Epidermal melanocyte (primary cell): ENCODE measurements around the gene TNS3.
"Not testable (repeated sequence)": the region's sequence is repeated elsewhere in the genome, so short reads cannot be mapped to it uniquely, and the experiment has no call there.

Source experiments
- DNase-seq: peaks from one replicate; pipeline ENCODE4 v3.0.0; 2011; ENCODE audit warnings: low spot score; ENCODE audit not compliant: insufficient read length

The TNS3 gene

GRCh38 chr7:47453093-47454061 is 128.5 kb downstream of the TNS3 start:
- peak; percentile 63 for DNase-seq

GRCh38 chr7:47452715-47453092 is 129.2 kb downstream of the TNS3 start:
- DNase-seq = no peak

GRCh38 chr7:47452295-47452694 is 129.6 kb downstream of the TNS3 start:
- no peak for DNase-seq

- no peak for DNase-seq
Observed at GRCh38 chr7:47451851-47452205, 130.1 kb downstream of the TNS3 start.

GRCh38 chr7:47449810-47450590 is 131.9 kb downstream of the TNS3 start:
- no peak for DNase-seq

GRCh38 chr7:47448971-47449370 is 132.9 kb downstream of the TNS3 start:
- DNase-seq = no peak

GRCh38 chr7:47447621-47448349 is 134.1 kb downstream of the TNS3 start:
- DNase-seq = no peak

DNA sequence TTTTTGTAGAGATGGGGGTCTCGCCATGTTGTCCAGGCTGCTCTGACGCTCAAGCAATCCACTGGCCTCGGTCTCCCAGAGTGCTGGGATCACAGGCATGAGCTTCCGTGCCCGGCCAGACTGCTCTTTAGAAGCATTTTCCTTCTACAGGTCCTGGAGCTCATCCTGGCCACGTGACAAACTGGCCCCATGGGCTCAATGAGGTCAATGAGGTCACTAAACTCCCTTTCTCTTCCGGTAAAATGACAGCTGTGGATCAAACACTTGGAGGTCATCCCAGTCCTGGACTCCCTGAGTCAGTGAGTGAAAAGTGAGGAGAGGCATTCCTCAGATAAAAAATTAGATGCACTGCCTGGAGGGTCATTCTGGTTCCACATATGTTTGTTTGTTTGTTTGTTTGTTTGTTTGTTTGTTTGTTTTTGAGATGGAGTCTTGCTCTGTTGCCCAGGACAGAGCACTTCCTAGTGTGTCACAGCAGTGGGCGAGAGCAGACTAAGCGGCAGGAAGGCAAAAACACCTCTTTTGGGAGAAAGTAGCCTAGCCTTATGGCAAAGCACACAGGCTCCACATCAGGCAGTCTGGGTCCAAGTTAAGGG is 134.9 kb downstream of the TNS3 start:
- no peak for DNase-seq

GRCh38 chr7:47444376-47445098 is 137.4 kb downstream of the TNS3 start:
- no peak for DNase-seq

DNA sequence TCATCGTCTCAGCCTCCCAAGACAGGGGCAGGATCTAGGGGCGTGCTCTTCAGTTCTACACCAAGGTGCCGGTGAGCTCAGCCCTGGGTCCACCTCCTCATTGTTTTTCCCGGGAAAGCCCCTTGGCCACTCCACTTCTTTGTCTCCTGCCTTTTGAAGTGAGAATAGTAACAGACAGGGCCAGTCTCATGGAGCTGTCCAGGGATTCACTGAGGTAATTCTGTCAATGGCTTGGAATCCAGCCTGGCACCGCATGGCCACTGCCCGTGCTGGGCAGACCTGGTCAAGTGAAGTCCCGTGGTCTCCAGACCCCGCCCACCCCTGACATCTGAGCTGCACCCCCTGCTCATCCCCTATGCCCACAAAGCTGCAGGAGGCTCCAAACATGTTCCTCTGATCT is 138.9 kb downstream of the TNS3 start:
- no peak for DNase-seq

GRCh38 chr7:47442605-47442865 is 139.4 kb downstream of the TNS3 start:
- no peak for DNase-seq

GRCh38 chr7:47441796-47442604 is 139.9 kb downstream of the TNS3 start:
- DNase-seq = no peak

GRCh38 chr7:47441048-47441447 is 140.9 kb downstream of the TNS3 start:
- DNase-seq = not testable (repeated sequence)

DNA sequence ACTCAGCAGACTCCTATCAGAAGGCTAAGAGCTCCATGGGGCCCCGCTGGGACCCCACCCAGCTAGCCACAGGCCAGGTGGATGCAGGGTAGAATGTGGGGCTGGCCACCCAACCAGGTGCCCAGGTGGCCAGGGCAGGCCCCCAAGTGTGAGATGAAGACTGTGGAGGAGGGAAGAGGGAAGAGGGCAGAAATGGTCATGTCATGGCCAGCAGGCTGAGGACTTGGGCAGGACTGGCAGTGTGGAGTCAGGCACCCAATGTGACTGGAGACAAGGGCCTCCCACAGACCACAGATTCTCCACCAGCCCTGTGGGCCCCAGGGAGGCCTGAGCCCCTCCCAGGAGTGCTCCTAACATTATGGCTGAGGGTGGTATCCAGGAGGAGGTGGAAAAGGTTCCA is 141.6 kb downstream of the TNS3 start:
- no peak for DNase-seq

GRCh38 chr7:47439181-47439667 is 142.7 kb downstream of the TNS3 start:
- no peak for DNase-seq

- no peak for DNase-seq
Observed at GRCh38 chr7:47438411-47439029, 143.4 kb downstream of the TNS3 start.

DNA sequence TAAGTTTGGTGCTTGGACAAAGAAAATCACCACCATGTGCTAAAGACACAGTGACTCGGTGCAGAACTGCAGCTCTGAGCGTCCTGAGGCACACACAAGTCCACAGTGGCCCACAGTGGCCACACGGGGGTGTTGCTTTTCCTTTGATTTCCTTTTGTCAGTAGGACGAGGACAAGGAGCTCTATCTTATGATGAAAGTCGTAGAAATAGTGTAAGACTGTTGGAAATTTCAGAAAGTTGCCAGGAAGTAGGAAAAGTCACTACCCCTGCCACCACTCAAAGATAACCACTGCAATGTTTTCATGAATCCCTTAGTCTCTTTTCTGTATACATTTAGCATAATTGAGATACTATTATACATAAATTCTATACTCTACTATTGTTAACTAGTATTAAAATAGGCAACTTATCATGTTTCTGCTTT is 146.0 kb downstream of the TNS3 start:
- DNase-seq = peak; percentile 79

GRCh38 chr7:47433564-47433895 is 148.4 kb downstream of the TNS3 start:
- DNase-seq = no peak

DNA sequence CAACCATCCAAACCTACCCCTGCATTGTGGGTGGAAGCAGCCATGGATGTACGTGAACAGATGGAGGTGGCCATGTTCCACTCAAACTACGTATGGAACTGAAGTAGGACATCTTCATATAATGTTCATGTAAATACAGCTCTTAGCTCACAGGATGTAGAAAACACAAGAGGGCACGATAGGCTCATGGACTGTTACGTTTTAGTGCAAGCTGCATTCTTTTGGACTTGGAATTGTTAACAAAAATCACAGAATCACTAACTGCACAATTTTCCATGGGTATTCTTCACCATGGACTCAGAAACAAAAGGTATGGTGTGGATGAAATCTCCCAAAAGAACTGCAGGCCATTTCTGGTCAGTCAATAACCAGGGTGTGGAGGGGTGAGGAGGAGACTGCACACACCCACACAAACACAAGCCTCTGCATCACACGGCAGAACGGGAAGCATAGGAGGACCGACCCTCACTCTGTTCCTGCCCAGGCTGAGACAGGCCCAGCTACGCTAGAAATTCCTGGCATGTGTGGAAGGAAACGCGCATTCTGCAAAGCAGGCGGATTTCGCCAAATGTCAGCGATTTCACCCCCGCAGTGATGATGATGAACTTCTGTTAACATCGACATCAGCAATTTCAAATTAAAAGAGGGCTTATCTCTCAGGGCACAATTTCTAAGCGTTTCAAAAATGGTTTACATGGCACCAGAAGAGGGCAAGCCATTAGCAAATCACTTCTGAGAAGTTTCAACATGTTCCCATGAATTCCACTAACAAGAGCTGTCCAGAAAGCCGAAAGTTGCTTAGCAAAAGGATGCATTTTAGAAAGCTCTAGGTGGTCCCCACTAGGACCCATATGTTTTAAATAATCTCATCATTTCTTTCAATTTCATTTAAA is 149.0 kb downstream of the TNS3 start:
- no peak for DNase-seq
